Liver (tissue), 9 donors: ENCODE results near the gene NXPH3. TPM values are rescaled to one million over a fixed set of nuclear protein-coding genes. Genes with fewer than 3 reads are reported as not detected.
A peak's percentile ranks its signal among the peaks of the same experiment; 100 is the strongest.

Experiments used
- DNase-seq: peaks from one replicate; pipeline ENCODE4 v3.0.0-alpha.2; 2017; ENCODE audit warnings: low spot score
- H3K27ac ChIP-seq, 2 donors: one replicate each; pipeline ENCODE4 v1.7.0; 2013; ENCODE audit warnings: inconsistent platforms in 2 of 2, low read length in 2 of 2, control low read depth in 1 of 2, low read depth in 1 of 2, mild to moderate bottlenecking in 1 of 2
- H3K27me3 ChIP-seq, 4 donors: one replicate each; pipeline versions ENCODE4 v1.6.1 to v1.7.0; 2013; ENCODE audit warnings: low read length in 3 of 4, inconsistent platforms in 1 of 4, mild to moderate bottlenecking in 1 of 4, moderate library complexity in 1 of 4; ENCODE audit not compliant: control insufficient read depth in 4 of 4, insufficient read depth in 4 of 4
- H3K36me3 ChIP-seq, 4 donors: one replicate each; pipeline versions ENCODE4 v1.6.1 to v1.7.0; 2013; ENCODE audit warnings: low read length in 3 of 4, mild to moderate bottlenecking in 3 of 4, low read depth in 1 of 4, moderate library complexity in 1 of 4; ENCODE audit not compliant: control insufficient read depth in 4 of 4, insufficient read depth in 3 of 4
- H3K4me1 ChIP-seq, 4 donors: one replicate each; pipeline versions ENCODE4 v1.6.1 to v1.7.0; 2013; ENCODE audit warnings: low read length in 3 of 4, mild to moderate bottlenecking in 3 of 4, moderate library complexity in 1 of 4; ENCODE audit not compliant: control insufficient read depth in 4 of 4, insufficient read depth in 4 of 4
- H3K4me3 ChIP-seq, 3 donors: one replicate each; pipeline versions ENCODE4 v1.6.1 to v1.7.0; 2013; ENCODE audit warnings: low read length in 3 of 3, control low read depth in 1 of 3, low read depth in 1 of 3, mild to moderate bottlenecking in 1 of 3
- H3K9ac ChIP-seq, 2 donors: one replicate each; pipeline ENCODE4 v1.7.0; 2013; ENCODE audit warnings: low read length in 2 of 2, mild to moderate bottlenecking in 2 of 2, moderate library complexity in 2 of 2, control low read depth in 1 of 2, low read depth in 1 of 2
- H3K9me3 ChIP-seq, 4 donors: one replicate each; pipeline versions ENCODE4 v1.6.1 to v1.7.0; 2013; ENCODE audit warnings: low read length in 3 of 4; ENCODE audit not compliant: control insufficient read depth in 4 of 4
- EGR1 ChIP-seq, 2 donors: IDR thresholded peaks; 2 replicates each; pipeline ENCODE4 v1.6.1; 2016 to 2018; ENCODE audit warnings: antibody characterized with exemption in 2 of 2, low read depth in 2 of 2
- FOXA1 ChIP-seq: IDR thresholded peaks from 2 replicates; pipeline ENCODE4 v1.6.1; 2016; ENCODE audit warnings: antibody characterized with exemption
- FOXA2 ChIP-seq: IDR thresholded peaks from 2 replicates; pipeline ENCODE4 v1.6.1; 2016; ENCODE audit warnings: antibody characterized with exemption
- GABPA ChIP-seq, 2 donors: IDR thresholded peaks in 1 of 2; conservative IDR thresholded peaks in 1 of 2; 2 replicates each; pipeline ENCODE4 v1.6.1; 2016; ENCODE audit warnings: antibody characterized with exemption in 2 of 2, mild to moderate bottlenecking in 1 of 2, moderate library complexity in 1 of 2
- HNF4A ChIP-seq, 2 donors: conservative IDR thresholded peaks; 2 replicates each; pipeline ENCODE4 v1.6.1; 2016; ENCODE audit warnings: antibody characterized with exemption in 2 of 2, mild to moderate bottlenecking in 2 of 2
- NR2F2 ChIP-seq: IDR thresholded peaks from 2 replicates; pipeline ENCODE4 v1.6.1; 2016; ENCODE audit warnings: antibody characterized with exemption
- RAD21 ChIP-seq, 2 donors: IDR thresholded peaks; 2 replicates each; pipeline ENCODE4 v1.6.1; 2016; ENCODE audit warnings: antibody characterized with exemption in 2 of 2, mild to moderate bottlenecking in 2 of 2
- RXRA ChIP-seq, 2 donors: IDR thresholded peaks; 2 replicates each; pipeline ENCODE4 v1.6.1; 2017 to 2018; ENCODE audit warnings: antibody characterized with exemption in 2 of 2, mild to moderate bottlenecking in 1 of 2
- TAF1 ChIP-seq: conservative IDR thresholded peaks from 2 replicates; pipeline ENCODE4 v1.6.1; 2016; ENCODE audit warnings: antibody characterized with exemption, mild to moderate bottlenecking
- YY1 ChIP-seq: IDR thresholded peaks from 2 replicates; pipeline ENCODE4 v1.6.1; 2016; ENCODE audit warnings: antibody characterized with exemption, mild to moderate bottlenecking
- WGBS: extraction: QIAGEN DNeasy Blood & Tissue Kit; methylation state at CpG from one replicate; pipeline ENCODE4 v1.1.7; 2013; 5-methylcytosine and 5-hydroxymethylcytosine counted together
- polyA plus RNA-seq, 2 donors: library from polyadenylated mRNA; stranded (reverse) in 1 of 2; unstranded in 1 of 2; fragments of 200-250 nt in 1 of 2; fragments of >200 nt in 1 of 2; fragmentation: Nextera tagmentation in 1 of 2; extraction: Ambion mirVana in 1 of 2; gene quantifications; one replicate each; pipeline versions ENCODE4 v1.2.1 to v1.2.3, GENCODE V29; 2013 to 2015
- total RNA-seq, 2 donors: library from RNA; depleted of rRNA; stranded (reverse); fragments of >200 nt; gene quantifications; one replicate each; pipeline ENCODE4 v1.2.3, GENCODE V29; 2014
- TF ChIP-seq, protein P1 (sequence below): IDR thresholded peaks from 2 replicates; pipeline ENCODE4 v1.6.1; 2016; ENCODE audit warnings: antibody characterized with exemption
- TF ChIP-seq, protein P2 (sequence below): IDR thresholded peaks from 2 replicates; pipeline ENCODE4 v1.6.1; 2016; ENCODE audit warnings: antibody characterized with exemption
- TF ChIP-seq, protein P3 (sequence below): fragments of 150-350 bp; IDR thresholded peaks from 2 replicates; pipeline ENCODE4 v1.5.1; 2017; ENCODE audit warnings: improper control_type of control experiment, low read depth, low read length; ENCODE audit not compliant: missing input control
- TF ChIP-seq, protein P4 (sequence below): IDR thresholded peaks from 2 replicates; pipeline ENCODE4 v1.6.1; 2016; ENCODE audit warnings: antibody characterized with exemption, mild to moderate bottlenecking
- TF ChIP-seq, protein P5 (sequence below): IDR thresholded peaks from 2 replicates; pipeline ENCODE4 v1.6.1; 2016; ENCODE audit warnings: antibody characterized with exemption
- donor health status: healthy.
- donor health status: healthy.
- donor health status: healthy.
- donor health status: healthy.
- donor health status: healthy.

NXPH3 gene
- total and polyA plus RNA-seq, 4 donors = 0.17 to 0.22 TPM; not detected in 2

DNA sequence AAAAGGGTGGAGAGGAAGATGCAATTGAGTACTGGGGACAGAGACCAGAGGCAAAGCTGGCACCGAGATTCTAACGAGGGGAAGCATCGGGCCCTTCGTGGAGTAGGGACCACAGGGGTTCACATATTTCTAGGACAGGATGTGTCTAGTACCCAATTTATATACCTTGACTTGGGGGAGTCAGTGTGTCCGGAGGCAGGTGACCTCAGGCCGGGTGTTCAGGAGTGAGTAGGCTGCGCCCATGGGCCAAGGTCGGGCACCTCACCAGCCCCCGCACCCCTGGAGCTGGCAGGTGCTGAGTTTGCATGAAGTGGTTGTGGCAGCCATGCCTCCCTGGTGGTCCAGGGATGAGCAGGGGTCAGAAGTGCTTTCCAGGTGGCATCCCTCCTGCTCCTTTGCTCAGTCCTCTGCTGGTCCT, 8.6 kb upstream of the NXPH3 start:
- H3K9ac ChIP-seq = no peak overlapping the region
- H3K4me3 ChIP-seq = no peak overlapping the region
- DNase-seq = no peak
- H3K4me1 ChIP-seq = peaks cover 0 to 17% (median 6%) of the 10 kb centered on the region in 4 donors
- TF ChIP-seq TAF1 (no peak), RAD21 (IDR thresholded peaks at IDR 0.05) (no peak), RXRA (IDR thresholded peaks at IDR 0.05) (no peak)
- TF ChIP-seq, protein P1, sequence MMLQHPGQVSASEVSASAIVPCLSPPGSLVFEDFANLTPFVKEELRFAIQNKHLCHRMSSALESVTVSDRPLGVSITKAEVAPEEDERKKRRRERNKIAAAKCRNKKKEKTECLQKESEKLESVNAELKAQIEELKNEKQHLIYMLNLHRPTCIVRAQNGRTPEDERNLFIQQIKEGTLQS = no peak
- TF ChIP-seq, protein P2, sequence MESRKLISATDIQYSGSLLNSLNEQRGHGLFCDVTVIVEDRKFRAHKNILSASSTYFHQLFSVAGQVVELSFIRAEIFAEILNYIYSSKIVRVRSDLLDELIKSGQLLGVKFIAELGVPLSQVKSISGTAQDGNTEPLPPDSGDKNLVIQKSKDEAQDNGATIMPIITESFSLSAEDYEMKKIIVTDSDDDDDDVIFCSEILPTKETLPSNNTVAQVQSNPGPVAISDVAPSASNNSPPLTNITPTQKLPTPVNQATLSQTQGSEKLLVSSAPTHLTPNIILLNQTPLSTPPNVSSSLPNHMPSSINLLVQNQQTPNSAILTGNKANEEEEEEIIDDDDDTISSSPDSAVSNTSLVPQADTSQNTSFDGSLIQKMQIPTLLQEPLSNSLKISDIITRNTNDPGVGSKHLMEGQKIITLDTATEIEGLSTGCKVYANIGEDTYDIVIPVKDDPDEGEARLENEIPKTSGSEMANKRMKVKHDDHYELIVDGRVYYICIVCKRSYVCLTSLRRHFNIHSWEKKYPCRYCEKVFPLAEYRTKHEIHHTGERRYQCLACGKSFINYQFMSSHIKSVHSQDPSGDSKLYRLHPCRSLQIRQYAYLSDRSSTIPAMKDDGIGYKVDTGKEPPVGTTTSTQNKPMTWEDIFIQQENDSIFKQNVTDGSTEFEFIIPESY = no peak
- TF ChIP-seq, protein P3, sequence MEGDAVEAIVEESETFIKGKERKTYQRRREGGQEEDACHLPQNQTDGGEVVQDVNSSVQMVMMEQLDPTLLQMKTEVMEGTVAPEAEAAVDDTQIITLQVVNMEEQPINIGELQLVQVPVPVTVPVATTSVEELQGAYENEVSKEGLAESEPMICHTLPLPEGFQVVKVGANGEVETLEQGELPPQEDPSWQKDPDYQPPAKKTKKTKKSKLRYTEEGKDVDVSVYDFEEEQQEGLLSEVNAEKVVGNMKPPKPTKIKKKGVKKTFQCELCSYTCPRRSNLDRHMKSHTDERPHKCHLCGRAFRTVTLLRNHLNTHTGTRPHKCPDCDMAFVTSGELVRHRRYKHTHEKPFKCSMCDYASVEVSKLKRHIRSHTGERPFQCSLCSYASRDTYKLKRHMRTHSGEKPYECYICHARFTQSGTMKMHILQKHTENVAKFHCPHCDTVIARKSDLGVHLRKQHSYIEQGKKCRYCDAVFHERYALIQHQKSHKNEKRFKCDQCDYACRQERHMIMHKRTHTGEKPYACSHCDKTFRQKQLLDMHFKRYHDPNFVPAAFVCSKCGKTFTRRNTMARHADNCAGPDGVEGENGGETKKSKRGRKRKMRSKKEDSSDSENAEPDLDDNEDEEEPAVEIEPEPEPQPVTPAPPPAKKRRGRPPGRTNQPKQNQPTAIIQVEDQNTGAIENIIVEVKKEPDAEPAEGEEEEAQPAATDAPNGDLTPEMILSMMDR = no peak
- TF ChIP-seq, protein P4, sequence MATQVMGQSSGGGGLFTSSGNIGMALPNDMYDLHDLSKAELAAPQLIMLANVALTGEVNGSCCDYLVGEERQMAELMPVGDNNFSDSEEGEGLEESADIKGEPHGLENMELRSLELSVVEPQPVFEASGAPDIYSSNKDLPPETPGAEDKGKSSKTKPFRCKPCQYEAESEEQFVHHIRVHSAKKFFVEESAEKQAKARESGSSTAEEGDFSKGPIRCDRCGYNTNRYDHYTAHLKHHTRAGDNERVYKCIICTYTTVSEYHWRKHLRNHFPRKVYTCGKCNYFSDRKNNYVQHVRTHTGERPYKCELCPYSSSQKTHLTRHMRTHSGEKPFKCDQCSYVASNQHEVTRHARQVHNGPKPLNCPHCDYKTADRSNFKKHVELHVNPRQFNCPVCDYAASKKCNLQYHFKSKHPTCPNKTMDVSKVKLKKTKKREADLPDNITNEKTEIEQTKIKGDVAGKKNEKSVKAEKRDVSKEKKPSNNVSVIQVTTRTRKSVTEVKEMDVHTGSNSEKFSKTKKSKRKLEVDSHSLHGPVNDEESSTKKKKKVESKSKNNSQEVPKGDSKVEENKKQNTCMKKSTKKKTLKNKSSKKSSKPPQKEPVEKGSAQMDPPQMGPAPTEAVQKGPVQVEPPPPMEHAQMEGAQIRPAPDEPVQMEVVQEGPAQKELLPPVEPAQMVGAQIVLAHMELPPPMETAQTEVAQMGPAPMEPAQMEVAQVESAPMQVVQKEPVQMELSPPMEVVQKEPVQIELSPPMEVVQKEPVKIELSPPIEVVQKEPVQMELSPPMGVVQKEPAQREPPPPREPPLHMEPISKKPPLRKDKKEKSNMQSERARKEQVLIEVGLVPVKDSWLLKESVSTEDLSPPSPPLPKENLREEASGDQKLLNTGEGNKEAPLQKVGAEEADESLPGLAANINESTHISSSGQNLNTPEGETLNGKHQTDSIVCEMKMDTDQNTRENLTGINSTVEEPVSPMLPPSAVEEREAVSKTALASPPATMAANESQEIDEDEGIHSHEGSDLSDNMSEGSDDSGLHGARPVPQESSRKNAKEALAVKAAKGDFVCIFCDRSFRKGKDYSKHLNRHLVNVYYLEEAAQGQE = no peak
- TF ChIP-seq, protein P5, sequence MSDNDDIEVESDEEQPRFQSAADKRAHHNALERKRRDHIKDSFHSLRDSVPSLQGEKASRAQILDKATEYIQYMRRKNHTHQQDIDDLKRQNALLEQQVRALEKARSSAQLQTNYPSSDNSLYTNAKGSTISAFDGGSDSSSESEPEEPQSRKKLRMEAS = no peak
- no peak overlapping the region for H3K27ac ChIP-seq
- H3K27me3 ChIP-seq = no peaks in the 10 kb centered on the region
- no peaks in the 10 kb centered on the region for H3K9me3 ChIP-seq
- H3K36me3 ChIP-seq = no peaks in the 10 kb centered on the region
- 76% methylated on average over 9 of the region's 9 CpGs for WGBS

DNA sequence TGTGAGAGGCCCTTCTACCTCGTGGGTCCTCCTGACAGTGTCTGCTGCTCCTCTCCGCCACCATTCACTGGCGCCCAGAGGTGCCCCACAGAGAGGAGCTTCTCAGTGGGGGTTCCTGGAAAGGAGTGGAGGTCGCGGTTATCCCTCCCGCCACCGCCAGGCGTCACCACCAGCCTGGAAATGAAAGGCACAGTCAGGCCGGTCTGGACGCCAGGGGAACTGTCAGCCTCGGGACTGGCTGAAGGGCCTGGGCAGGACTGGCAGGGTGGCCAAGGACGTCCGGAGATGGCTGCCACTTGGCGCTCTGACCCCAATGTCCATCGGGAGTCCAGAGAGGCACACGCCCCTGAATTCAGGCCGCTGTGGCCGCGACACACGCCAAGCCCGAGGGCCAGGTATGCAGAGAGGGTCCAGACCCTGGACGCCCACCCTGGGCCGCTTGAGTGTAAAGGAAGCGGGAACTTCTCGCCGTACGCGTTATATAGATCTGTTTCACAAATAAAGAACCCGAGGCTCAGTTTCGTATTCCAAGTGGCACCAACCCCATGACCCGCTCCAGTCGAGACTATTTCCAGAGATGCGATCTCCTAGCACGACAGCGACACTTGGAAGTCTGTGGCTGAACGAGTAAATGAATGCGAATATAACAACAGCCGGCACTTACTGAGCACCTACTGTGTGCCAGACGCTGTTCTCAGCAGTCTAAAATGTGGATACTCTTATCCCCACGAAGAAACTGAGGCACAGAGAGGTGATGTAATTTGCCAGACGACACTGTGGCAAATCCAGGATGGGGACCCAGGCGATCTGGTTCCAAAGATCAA, 7.6 kb upstream of the NXPH3 start:
- no peaks in the 10 kb centered on the region for H3K27me3 ChIP-seq
- no peaks in the 10 kb centered on the region for H3K9me3 ChIP-seq
- H3K4me1 ChIP-seq = peaks cover 0 to 17% (median 6%) of the 10 kb centered on the region in 4 donors
- 7% methylated on average over 42 of the region's 42 CpGs for WGBS
- DNase-seq = peak; percentile 91
- peak overlapping the region; percentile 63 to 79 for H3K27ac ChIP-seq
- H3K4me3 ChIP-seq = peak overlapping the region; percentile 55 to 73 (median 62)
- no peak overlapping the region for H3K9ac ChIP-seq
- no peaks in the 10 kb centered on the region for H3K36me3 ChIP-seq
- TF ChIP-seq TAF1 (no peak), RXRA (IDR thresholded peaks at IDR 0.05) (peak; percentile 51 to 88), HNF4A (conservative IDR thresholded peaks at IDR 0.05) (peak; percentile 32 to 52), EGR1 (IDR thresholded peaks at IDR 0.05; ENCODE audit: low read depth in 2 of 2) (no peak), YY1 (peak; percentile 90), FOXA1 (no peak), NR2F2 (no peak), FOXA2 (no peak), RAD21 (IDR thresholded peaks at IDR 0.05) (peak; percentile 93 to 99), GABPA (IDR thresholded peaks at IDR 0.05 in 1 of 2, conservative IDR thresholded peaks at IDR 0.05 in 1 of 2) (no peak)
- TF ChIP-seq, protein P2 = no peak
- TF ChIP-seq, protein P5 = no peak
- TF ChIP-seq, protein P4 = no peak
